ENCODE measurements around the gene RABGAP1L.
A peak's percentile ranks its signal among the peaks of the same experiment; 100 is the strongest.

RABGAP1L gene

GRCh38 chr1:174911606-174912005 lies 752.3 kb downstream of the RABGAP1L start:
- DNase-seq (ENCODE audit: low read depth in 1 of 2, low spot score in 1 of 2) = no peak

GRCh38 chr1:174912264-174912663 lies 752.9 kb downstream of the RABGAP1L start:
- peak in 1 of 2 donors; percentile 27 for DNase-seq (ENCODE audit: low read depth in 1 of 2, low spot score in 1 of 2)

GRCh38 chr1:174913225-174913903 lies 754.0 kb downstream of the RABGAP1L start:
- no peak for DNase-seq (ENCODE audit: low read depth in 1 of 2, low spot score in 1 of 2)

- no peak for DNase-seq (ENCODE audit: low read depth in 1 of 2, low spot score in 1 of 2)
These were observed 755.7 kb downstream of the RABGAP1L start for GRCh38 chr1:174914991-174915390.

- DNase-seq (ENCODE audit: low read depth in 1 of 2, low spot score in 1 of 2) = no peak
These were observed 757.5 kb downstream of the RABGAP1L start for GRCh38 chr1:174916846-174917245.

- DNase-seq (ENCODE audit: low read depth in 1 of 2, low spot score in 1 of 2) = no peak
These were observed 760.8 kb downstream of the RABGAP1L start for GRCh38 chr1:174920093-174920492.

GRCh38 chr1:174922121-174922520 lies 762.8 kb downstream of the RABGAP1L start:
- DNase-seq (ENCODE audit: low read depth in 1 of 2, low spot score in 1 of 2) = no peak

GRCh38 chr1:174923820-174924219 lies 764.5 kb downstream of the RABGAP1L start:
- no peak for DNase-seq (ENCODE audit: low read depth in 1 of 2, low spot score in 1 of 2)

- DNase-seq (ENCODE audit: low read depth in 1 of 2, low spot score in 1 of 2) = no peak
These were observed 769.2 kb downstream of the RABGAP1L start for GRCh38 chr1:174928541-174928940.

- DNase-seq (ENCODE audit: low read depth in 1 of 2, low spot score in 1 of 2) = no peak
These were observed 771.9 kb downstream of the RABGAP1L start for GRCh38 chr1:174931214-174931613.

GRCh38 chr1:174932587-174932986 lies 773.3 kb downstream of the RABGAP1L start:
- DNase-seq (ENCODE audit: low read depth in 1 of 2, low spot score in 1 of 2) = no peak

- DNase-seq (ENCODE audit: low read depth in 1 of 2, low spot score in 1 of 2) = no peak
These were observed 776.8 kb downstream of the RABGAP1L start for GRCh38 chr1:174935961-174936727.

GRCh38 chr1:174938281-174939007 lies 779.1 kb downstream of the RABGAP1L start:
- DNase-seq (ENCODE audit: low read depth in 1 of 2, low spot score in 1 of 2) = no peak

- no peak for DNase-seq (ENCODE audit: low read depth in 1 of 2, low spot score in 1 of 2)
These were observed 780.6 kb downstream of the RABGAP1L start for GRCh38 chr1:174939775-174940545.

GRCh38 chr1:174940646-174941175 lies 781.4 kb downstream of the RABGAP1L start:
- DNase-seq (ENCODE audit: low read depth in 1 of 2, low spot score in 1 of 2) = no peak

- no peak for DNase-seq (ENCODE audit: low read depth in 1 of 2, low spot score in 1 of 2)
These were observed 783.4 kb downstream of the RABGAP1L start for GRCh38 chr1:174942547-174943255.

- no peak for DNase-seq (ENCODE audit: low read depth in 1 of 2, low spot score in 1 of 2)
These were observed 786.7 kb downstream of the RABGAP1L start for GRCh38 chr1:174946031-174946430.

GRCh38 chr1:174949061-174949460 lies 789.7 kb downstream of the RABGAP1L start:
- DNase-seq (ENCODE audit: low read depth in 1 of 2, low spot score in 1 of 2) = no peak

- no peak for DNase-seq (ENCODE audit: low read depth in 1 of 2, low spot score in 1 of 2)
These were observed 790.3 kb downstream of the RABGAP1L start for GRCh38 chr1:174949645-174950044.

All from activated CD4-positive, alpha-beta T cell treated with anti-CD3 and anti-CD28 coated beads, Interleukin-2, amount 50 U/mL, for 24 hours (primary cell).